Subcutaneous adipose tissue (tissue), 4 donors: Measurements from ENCODE around the gene FNDC8. TPM values are rescaled to one million over a fixed set of nuclear protein-coding genes. Genes with fewer than 3 reads are reported as not detected.

Source experiments
- CTCF ChIP-seq: fragments of 450-650 bp; IDR thresholded peaks from one replicate; pipeline ENCODE4 v1.5.1; 2016; ENCODE audit warnings: low read depth, mild to moderate bottlenecking, control low read depth, antibody characterized with exemption, moderate library complexity
- total RNA-seq, 4 donors: library from RNA; depleted of rRNA; stranded (reverse); fragments of >200 nt; gene quantifications; one replicate each; pipeline ENCODE4 v1.1.0, GENCODE V29; 2016

FNDC8 gene
- total RNA-seq, 4 donors from 2014 or later = not detected

GRCh38 chr17:35132816-35133550 lies 11.6 kb downstream of the FNDC8 start:
- TF ChIP-seq CTCF = no peak

- TF ChIP-seq CTCF = no peak
These were observed 13.9 kb downstream of the FNDC8 start for GRCh38 chr17:35135322-35135721.

- TF ChIP-seq CTCF = no peak
These were observed 16.8 kb downstream of the FNDC8 start for GRCh38 chr17:35138218-35138617.

- no peak for TF ChIP-seq CTCF
These were observed 20.5 kb downstream of the FNDC8 start, which contains the start of gene NLE1 for GRCh38 chr17:35141681-35142466. TSS of gene NLE1 (minus strand) at chr17:35142303. CDS start at chr17:35142275, 28 bp downstream.

- TF ChIP-seq CTCF = no peak
These were observed 21.0 kb downstream of the FNDC8 start for GRCh38 chr17:35142467-35142796.

- no peak for TF ChIP-seq CTCF
These were observed 23.4 kb downstream of the FNDC8 start for GRCh38 chr17:35144840-35145239.

GRCh38 chr17:35146214-35146833 lies 24.9 kb downstream of the FNDC8 start:
- no peak for TF ChIP-seq CTCF
